Stimulated activated CD4-positive, alpha-beta T cell treated with anti-CD3 and anti-CD28 coated beads, Interleukin-2, amount 100 ng/mL, for 24 hours (primary cell): ENCODE measurements around the gene KCNE5.
"Not testable (repeated sequence)": the region's sequence is repeated elsewhere in the genome, so short reads cannot be mapped to it uniquely, and the experiment has no call there.

Experiments
- DNase-seq, 2 donors: peaks; one replicate each; pipeline ENCODE4 v3.0.0-alpha.2; 2020

The KCNE5 gene

DNA sequence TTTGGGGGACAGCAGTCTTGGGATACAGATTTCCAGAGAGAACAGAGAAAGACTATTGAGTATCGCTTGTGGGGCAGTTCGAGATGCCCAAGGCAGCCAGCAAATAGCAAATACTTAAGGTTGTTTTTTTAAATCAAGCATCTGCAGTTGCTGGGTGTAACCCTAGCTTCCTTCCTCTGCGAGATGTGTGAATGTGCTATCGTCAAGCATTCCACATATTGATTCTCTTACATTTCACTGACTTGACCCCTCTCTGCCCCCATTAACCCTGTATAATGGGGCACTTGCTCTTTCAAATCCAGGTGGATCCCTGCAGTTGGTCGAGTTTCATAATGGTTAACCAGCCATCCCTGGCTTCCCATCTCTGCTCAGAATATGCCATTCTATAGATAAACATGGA is 23.5 kb downstream of the KCNE5 start:
- DNase-seq = no peak

GRCh38 chrX:109600237-109600651 is 24.7 kb downstream of the KCNE5 start:
- no peak for DNase-seq

DNA sequence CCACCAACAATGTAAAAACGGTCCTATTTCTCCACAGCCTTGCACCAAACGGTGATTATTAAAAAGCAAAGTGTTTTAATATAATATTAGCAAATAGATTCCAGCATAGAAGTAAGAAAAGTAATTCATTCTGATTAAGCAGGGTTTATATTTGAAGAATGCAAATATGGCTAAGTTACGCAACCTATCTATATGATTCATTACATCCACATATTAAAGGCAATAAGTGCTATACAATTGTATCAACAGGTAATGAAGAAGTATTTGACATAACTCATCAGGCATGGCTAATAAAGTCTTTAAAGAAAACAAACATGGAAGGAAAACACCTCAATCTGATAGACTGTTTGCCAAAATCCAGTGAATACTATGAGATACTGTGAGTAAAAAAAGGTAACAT is 29.0 kb downstream of the KCNE5 start:
- DNase-seq = no peak

DNA sequence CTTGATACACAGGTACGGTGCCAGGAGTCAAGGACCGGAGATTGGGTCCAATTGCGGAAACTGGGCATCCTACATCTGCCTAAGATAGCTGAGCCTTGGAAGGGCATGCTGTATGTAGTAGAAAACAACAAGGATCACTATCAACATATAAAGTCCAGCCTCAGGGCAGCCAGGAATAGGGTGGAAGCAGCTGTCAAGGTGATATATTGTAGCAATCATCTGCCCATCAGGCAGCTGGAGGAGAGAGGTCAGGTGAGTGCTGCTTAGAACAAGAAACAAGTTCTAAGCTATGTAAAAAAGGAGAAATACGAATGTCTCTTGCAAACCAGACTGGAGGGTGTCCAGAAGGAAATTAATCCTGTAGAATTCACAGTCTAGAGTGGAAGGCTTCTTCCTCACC is 34.8 kb downstream of the KCNE5 start:
- DNase-seq = no peak

DNA sequence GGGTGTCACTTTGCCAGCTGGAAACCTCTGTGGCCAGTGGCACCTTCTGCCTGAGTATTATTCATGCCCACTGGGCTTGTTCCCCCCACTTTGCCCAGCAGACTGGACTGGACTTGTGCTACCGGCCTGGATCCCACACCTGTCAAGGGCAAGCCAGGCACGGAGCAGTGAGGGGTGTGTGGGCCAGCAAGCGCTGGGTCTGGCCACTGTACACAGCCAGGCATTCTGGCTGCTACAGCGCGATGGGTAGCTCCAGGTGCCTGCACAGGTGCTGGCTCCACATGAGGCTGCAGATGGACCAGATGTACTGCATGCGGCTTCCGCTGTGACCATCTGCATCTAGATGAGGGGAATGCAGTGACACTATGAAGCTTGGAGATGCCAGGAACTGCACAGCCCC is 39.5 kb downstream of the KCNE5 start:
- DNase-seq = no peak

- DNase-seq = no peak
These were observed 46.1 kb downstream of the KCNE5 start for GRCh38 chrX:109578916-109579315.

- no peak for DNase-seq
These were observed 47.9 kb downstream of the KCNE5 start for GRCh38 chrX:109577055-109577454.

- DNase-seq = not testable (repeated sequence)
These were observed 48.9 kb downstream of the KCNE5 start for GRCh38 chrX:109576083-109576482.
